Duodenal mucosa (tissue), 2 donors: ENCODE data around the gene KRTDAP.

Experiments
- H3K27ac ChIP-seq: one replicate; pipeline ENCODE4 v1.7.0; 2013; ENCODE audit warnings: low read depth, low read length
- H3K27me3 ChIP-seq, 2 donors: one replicate each; pipeline ENCODE4 v1.7.0; 2013; ENCODE audit warnings: low read length in 2 of 2, control low read depth in 1 of 2; ENCODE audit not compliant: insufficient read depth in 2 of 2, control insufficient read depth in 1 of 2
- H3K36me3 ChIP-seq, 2 donors: one replicate each; pipeline ENCODE4 v1.7.0; 2013; ENCODE audit warnings: low read length in 2 of 2, control low read depth in 1 of 2; ENCODE audit not compliant: insufficient read depth in 2 of 2, control insufficient read depth in 1 of 2
- H3K4me1 ChIP-seq, 2 donors: one replicate each; pipeline ENCODE4 v1.7.0; 2013; ENCODE audit warnings: low read length in 2 of 2, control low read depth in 1 of 2; ENCODE audit not compliant: insufficient read depth in 2 of 2, control insufficient read depth in 1 of 2
- H3K4me3 ChIP-seq, 2 donors: one replicate each; pipeline ENCODE4 v1.7.0; 2013; ENCODE audit warnings: low read length in 2 of 2, low read depth in 1 of 2
- H3K9ac ChIP-seq, 2 donors: one replicate each; pipeline ENCODE4 v1.7.0; 2013; ENCODE audit warnings: low read length in 2 of 2, low read depth in 1 of 2
- H3K9me3 ChIP-seq, 2 donors: one replicate each; pipeline ENCODE4 v1.7.0; 2013; ENCODE audit warnings: low read length in 2 of 2, control low read depth in 1 of 2; ENCODE audit not compliant: control insufficient read depth in 1 of 2

Gene KRTDAP

GRCh38 chr19:35438527-35438926, 51.7 kb downstream of the KRTDAP start:
- no peaks in the 10 kb centered on the region for H3K27me3 ChIP-seq
- H3K4me1 ChIP-seq = peaks cover 38 to 44% of the 10 kb centered on the region in 2 donors
- no peak overlapping the region for H3K27ac ChIP-seq
- H3K4me3 ChIP-seq = no peak overlapping the region
- no peaks in the 10 kb centered on the region for H3K36me3 ChIP-seq
- H3K9ac ChIP-seq = no peak overlapping the region
- H3K9me3 ChIP-seq = no peaks in the 10 kb centered on the region

DNA sequence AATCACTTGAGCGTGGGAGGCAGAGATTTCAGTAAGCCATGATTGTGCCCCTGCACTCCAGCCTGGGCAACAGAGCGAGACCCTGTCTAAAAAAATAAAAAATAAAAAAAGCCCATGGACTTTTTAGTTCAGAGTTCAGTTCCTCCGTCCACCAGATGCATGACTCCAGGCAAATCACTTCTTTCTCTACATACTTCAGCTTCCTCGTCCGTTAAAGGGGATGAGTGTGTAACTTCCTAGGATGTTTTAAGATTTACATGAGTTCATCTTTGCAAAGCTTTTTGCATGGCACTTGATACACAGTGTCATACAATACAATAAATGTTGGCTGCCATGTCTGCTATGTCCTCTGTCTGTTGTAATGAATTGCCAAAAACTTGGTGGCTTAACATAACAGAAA, 52.2 kb downstream of the KRTDAP start:
- H3K36me3 ChIP-seq = no peaks in the 10 kb centered on the region
- H3K27ac ChIP-seq = no peak overlapping the region
- no peak overlapping the region for H3K9ac ChIP-seq
- H3K9me3 ChIP-seq = no peaks in the 10 kb centered on the region
- H3K4me1 ChIP-seq = peaks cover 38 to 45% of the 10 kb centered on the region in 2 donors
- H3K27me3 ChIP-seq = no peaks in the 10 kb centered on the region
- H3K4me3 ChIP-seq = no peak overlapping the region

GRCh38 chr19:35437406-35437951, 52.8 kb downstream of the KRTDAP start:
- Histone ChIP-seq H3K27me3 (no peaks in the 10 kb centered on the region), H3K36me3 (no peaks in the 10 kb centered on the region), H3K27ac (no peak overlapping the region), H3K9ac (peak overlapping the region in 1 of 2 donors; percentile 13), H3K4me1 (peaks cover 38 to 45% of the 10 kb centered on the region in 2 donors), H3K9me3 (no peaks in the 10 kb centered on the region), H3K4me3 (peak overlapping the region in 1 of 2 donors; percentile 42)
